Measurements from ENCODE around the gene DAGLA. TPM values are rescaled to one million over a fixed set of nuclear protein-coding genes. Genes with fewer than 3 reads are reported as not detected.
"Not testable (repeated sequence)": the region's sequence is repeated elsewhere in the genome, so short reads cannot be mapped to it uniquely, and the experiment has no call there.

Gene DAGLA
- total and polyA plus RNA-seq, 8 donors, result under 0.01 to 27.2 (median 1.0) TPM

- no peak for TF ChIP-seq POLR2AphosphoS5 (IDR thresholded peaks at IDR 0.05)
- TF ChIP-seq CTCF (IDR thresholded peaks at IDR 0.05), result no peak
- no peak for TF ChIP-seq EP300 (IDR thresholded peaks at IDR 0.05)
- no peak for TF ChIP-seq POLR2A (IDR thresholded peaks at IDR 0.05)
- peaks cover 0 to 5% (median 0%) of the 10 kb centered on the region in 4 donors for H3K4me1 ChIP-seq
- H3K27me3 ChIP-seq, result peaks cover 0 to 9% (median 0%) of the 10 kb centered on the region in 3 donors
- no peak overlapping the region for H3K4me3 ChIP-seq
- 80 to 85% (median 81%) methylated on average over 8 of the region's 8 CpGs for WGBS, 5 donors
- H3K9me3 ChIP-seq, result no peaks in the 10 kb centered on the region
- DNase-seq, result no peak
- intact Hi-C loops (cut with DNase I; ENCODE audit: low total_unique reads), result no loop called here
- H3K36me3 ChIP-seq, result no peaks in the 10 kb centered on the region
- no peak overlapping the region for H3K27ac ChIP-seq
These were observed 20.6 kb upstream of the DAGLA start for GRCh38 chr11:61659413-61660196.

- peak in 1 of 2 donors; percentile 49 for DNase-seq
- H3K27ac ChIP-seq; intact Hi-C loops (cut with DNase I; ENCODE audit: low total_unique reads); H3K9me3 ChIP-seq; H3K36me3 ChIP-seq; H3K4me1 ChIP-seq; H3K4me3 ChIP-seq; H3K27me3 ChIP-seq: not testable (repeated sequence)
- 65 to 76% (median 67%) methylated on average over 4 of the region's 4 CpGs for WGBS, 5 donors
These were observed 19.2 kb upstream of the DAGLA start for GRCh38 chr11:61660997-61661396.

GRCh38 chr11:61666684-61667297 lies 13.4 kb upstream of the DAGLA start:
- H3K4me3 ChIP-seq, result no peak overlapping the region
- H3K36me3 ChIP-seq, result no peaks in the 10 kb centered on the region
- H3K9me3 ChIP-seq, result no peaks in the 10 kb centered on the region
- intact Hi-C loops (cut with DNase I; ENCODE audit: low total_unique reads), result no loop called here
- H3K27me3 ChIP-seq, result peaks cover 0 to 4% (median 0%) of the 10 kb centered on the region in 3 donors
- H3K27ac ChIP-seq, result no peak overlapping the region
- peaks cover 0 to 13% (median 6%) of the 10 kb centered on the region in 4 donors for H3K4me1 ChIP-seq
- peak in 1 of 2 donors; percentile 89 for DNase-seq
- TF ChIP-seq EP300 (IDR thresholded peaks at IDR 0.05), result no peak
- TF ChIP-seq CTCF (IDR thresholded peaks at IDR 0.05), result no peak
- TF ChIP-seq POLR2AphosphoS5 (IDR thresholded peaks at IDR 0.05), result no peak
- no peak for TF ChIP-seq POLR2A (IDR thresholded peaks at IDR 0.05)
- WGBS, 5 donors, result 60 to 82% (median 68%) methylated on average over 3 of the region's 3 CpGs

- peaks cover 0 to 13% (median 6%) of the 10 kb centered on the region in 4 donors for H3K4me1 ChIP-seq
- no peak overlapping the region for H3K4me3 ChIP-seq
- peaks cover 0 to 11% (median 0%) of the 10 kb centered on the region in 3 donors for H3K27me3 ChIP-seq
- H3K27ac ChIP-seq, result no peak overlapping the region
- H3K9me3 ChIP-seq, result no peaks in the 10 kb centered on the region
- intact Hi-C loops (cut with DNase I; ENCODE audit: low total_unique reads), result no loop called here
- DNase-seq, result no peak
- WGBS, 5 donors, result 74 to 86% (median 82%) methylated on average over 6 of the region's 6 CpGs
- no peak for TF ChIP-seq EP300 (IDR thresholded peaks at IDR 0.05)
- no peak for TF ChIP-seq CTCF (IDR thresholded peaks at IDR 0.05)
- no peaks in the 10 kb centered on the region for H3K36me3 ChIP-seq
These were observed 12.4 kb upstream of the DAGLA start for GRCh38 chr11:61667684-61668305.
